Fibroblast of skin of abdomen (primary cell): Measurements from ENCODE around the gene TUBA1A.
"Not testable (repeated sequence)": the region's sequence is repeated elsewhere in the genome, so short reads cannot be mapped to it uniquely, and the experiment has no call there.

ENCODE experiments used
- DNase-seq: peaks from one replicate; pipeline ENCODE4 v3.0.0-alpha.2; 2013

TUBA1A gene

DNA sequence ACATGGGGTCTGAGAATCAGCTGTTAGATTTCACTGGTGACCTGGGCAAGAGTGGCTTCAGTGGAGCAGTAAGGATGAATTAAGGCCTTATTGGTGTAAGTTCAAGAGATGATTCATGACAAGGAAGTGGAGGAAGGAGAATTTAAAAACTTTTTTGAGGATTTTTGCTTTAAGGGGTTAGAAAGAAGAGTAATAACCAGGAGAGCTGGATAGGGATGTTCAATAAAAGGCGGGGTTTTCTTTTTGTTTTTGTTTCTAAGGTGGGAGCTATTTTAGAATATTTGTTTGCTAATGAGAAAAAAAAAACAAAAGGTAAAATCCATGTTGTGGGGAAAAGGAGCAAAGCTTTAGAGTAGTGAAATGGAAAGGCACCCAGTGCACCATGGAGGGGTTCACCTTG is 42.5 kb downstream of the TUBA1A start:
- DNase-seq, result no peak

GRCh38 chr12:49144384-49144783 is 44.5 kb downstream of the TUBA1A start:
- DNase-seq, result no peak

GRCh38 chr12:49138999-49139398 is 49.9 kb downstream of the TUBA1A start:
- DNase-seq, result no peak

DNA sequence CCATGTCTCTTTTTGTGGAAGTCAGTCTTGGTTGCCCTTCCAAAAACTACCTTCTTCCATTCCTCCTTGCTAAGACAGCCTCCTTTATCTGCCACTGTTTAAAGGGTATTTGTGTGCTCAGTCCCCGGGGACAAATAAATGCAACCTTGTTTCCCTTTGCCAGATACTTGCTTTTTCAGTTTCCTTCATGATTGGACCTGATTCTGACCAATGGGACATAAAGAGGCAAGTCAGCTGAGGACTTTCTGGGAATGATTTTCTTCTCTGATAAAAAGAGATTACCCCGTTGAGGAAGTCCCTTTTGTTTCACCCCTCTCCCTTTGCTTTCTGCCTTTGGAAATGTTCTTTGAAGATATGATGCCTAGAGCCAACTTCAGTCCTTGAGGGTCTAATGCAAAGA is 50.3 kb downstream of the TUBA1A start:
- no peak for DNase-seq

GRCh38 chr12:49137476-49137875 is 51.4 kb downstream of the TUBA1A start:
- DNase-seq, result no peak

- not testable (repeated sequence) for DNase-seq
These were observed 51.9 kb downstream of the TUBA1A start for GRCh38 chr12:49136997-49137396.
